Mucosa of descending colon (tissue), 3 donors: ENCODE measurements around the gene RAB26. TPM values are rescaled to one million over a fixed set of nuclear protein-coding genes. Genes with fewer than 3 reads are reported as not detected.

ENCODE experiments used
- ATAC-seq: fragments of 200-7000 bp; cut with Tn5 transposase; one replicate; pipeline ENCODE4 v1.9.1; 2020; ENCODE audit warnings: mild to moderate bottlenecking, moderate library complexity
- DNase-seq, 3 donors: peaks; one replicate each; pipeline ENCODE4 v3.0.0-alpha.2; 2020
- H3K36me3 ChIP-seq: fragments of 200-600 bp; one replicate; pipeline ENCODE4 v1.8.0; 2021; ENCODE audit warnings: low read depth, mild to moderate bottlenecking
- H3K4me1 ChIP-seq: fragments of 200-600 bp; one replicate; pipeline ENCODE4 v1.8.0; 2021; ENCODE audit warnings: low read depth, mild to moderate bottlenecking
- H3K4me3 ChIP-seq: fragments of 200-600 bp; one replicate; pipeline ENCODE4 v1.8.0; 2021; ENCODE audit warnings: mild to moderate bottlenecking
- H3K9me3 ChIP-seq: fragments of 200-600 bp; one replicate; pipeline ENCODE4 v1.8.0; 2021; ENCODE audit warnings: mild to moderate bottlenecking
- intact Hi-C, 2 donors: fragments of 100-400 bp; cut with DNase I in 1 of 2; cut with micrococcal nuclease in 1 of 2; formaldehyde crosslinking; loops; one replicate each; pipeline versions ENCODE4 v1.11.0 to v1.11.1; 2022; cut with DNase I, micrococcal nuclease
- total RNA-seq, 3 donors: library from RNA; stranded (reverse); fragmentation: NEBNext Ultra II Directional in 2 of 3; extraction: Animal tissue kit (Norgen Biotek cat#: 25700) in 2 of 3; gene quantifications; one replicate each; pipeline versions ENCODE4 v1.2.1 to v1.2.4, GENCODE V29; 2021 to 2023
- TF ChIP-seq, protein P1 (sequence below): fragments of 200-600 bp; IDR thresholded peaks from one replicate; pipeline ENCODE4 v1.8.0; 2022; ENCODE audit warnings: antibody characterized with exemption, mild to moderate bottlenecking
- donor health status: DM: no; HTN: no; CAD: no; lungs with moderate emphysema.
- donor health status: DM: no; HTN: no; CAD: no.
- donor health status: DM: no; HTN: yes; CAD: no.

RAB26 gene
- total RNA-seq, 3 donors from 2014 or later, result 3.8 to 28.3 (median 15.7) TPM

- ATAC-seq (no peak), DNase-seq (peak; percentile 43 to 67 (median 66))
- H3K9me3 ChIP-seq, result no peaks in the 10 kb centered on the region
- peaks cover 75% of the 10 kb centered on the region for H3K4me1 ChIP-seq
- TF ChIP-seq, protein P1, sequence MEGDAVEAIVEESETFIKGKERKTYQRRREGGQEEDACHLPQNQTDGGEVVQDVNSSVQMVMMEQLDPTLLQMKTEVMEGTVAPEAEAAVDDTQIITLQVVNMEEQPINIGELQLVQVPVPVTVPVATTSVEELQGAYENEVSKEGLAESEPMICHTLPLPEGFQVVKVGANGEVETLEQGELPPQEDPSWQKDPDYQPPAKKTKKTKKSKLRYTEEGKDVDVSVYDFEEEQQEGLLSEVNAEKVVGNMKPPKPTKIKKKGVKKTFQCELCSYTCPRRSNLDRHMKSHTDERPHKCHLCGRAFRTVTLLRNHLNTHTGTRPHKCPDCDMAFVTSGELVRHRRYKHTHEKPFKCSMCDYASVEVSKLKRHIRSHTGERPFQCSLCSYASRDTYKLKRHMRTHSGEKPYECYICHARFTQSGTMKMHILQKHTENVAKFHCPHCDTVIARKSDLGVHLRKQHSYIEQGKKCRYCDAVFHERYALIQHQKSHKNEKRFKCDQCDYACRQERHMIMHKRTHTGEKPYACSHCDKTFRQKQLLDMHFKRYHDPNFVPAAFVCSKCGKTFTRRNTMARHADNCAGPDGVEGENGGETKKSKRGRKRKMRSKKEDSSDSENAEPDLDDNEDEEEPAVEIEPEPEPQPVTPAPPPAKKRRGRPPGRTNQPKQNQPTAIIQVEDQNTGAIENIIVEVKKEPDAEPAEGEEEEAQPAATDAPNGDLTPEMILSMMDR, result no peak
- intact Hi-C loops, result loop anchor here in 1 of 2 donors (10.0 kb wide), 1 partner anchor 131 kb away; the partner anchor contains the start of gene NHERF2
- peak overlapping the region; percentile 42 for H3K4me3 ChIP-seq
- peaks cover 4% of the 10 kb centered on the region for H3K36me3 ChIP-seq
These were observed 7.8 kb downstream of the RAB26 start for GRCh38 chr16:2155977-2156848.

- H3K4me3 ChIP-seq, result no peak overlapping the region
- no peak for ATAC-seq
- peak in 1 of 3 donors; percentile 63 for DNase-seq
- no peaks in the 10 kb centered on the region for H3K9me3 ChIP-seq
- H3K36me3 ChIP-seq, result peaks cover 4% of the 10 kb centered on the region
- intact Hi-C loops, result loop anchor here in 1 of 2 donors (10.0 kb wide), 1 partner anchor 132 kb away; the partner anchor contains the start of gene NHERF2
- TF ChIP-seq, protein P1, result no peak
- H3K4me1 ChIP-seq, result peaks cover 69% of the 10 kb centered on the region
These were observed 8.4 kb downstream of the RAB26 start for GRCh38 chr16:2156849-2157224.

GRCh38 chr16:2157480-2158261, 9.2 kb downstream of the RAB26 start:
- Histone ChIP-seq H3K4me3 (no peak overlapping the region), H3K36me3 (peaks cover 4% of the 10 kb centered on the region), H3K4me1 (peaks cover 68% of the 10 kb centered on the region), H3K9me3 (no peaks in the 10 kb centered on the region)
- ATAC-seq (no peak), DNase-seq (peak in 1 of 3 donors; percentile 58)
- intact Hi-C loops, result loop anchor here in 1 of 2 donors (10.0 kb wide), 1 partner anchor 133 kb away; the partner anchor contains the start of gene NHERF2
- TF ChIP-seq, protein P1, result no peak

- TF ChIP-seq, protein P1, result no peak
- Histone ChIP-seq H3K4me3 (no peak overlapping the region), H3K9me3 (no peaks in the 10 kb centered on the region), H3K4me1 (peaks cover 68% of the 10 kb centered on the region), H3K36me3 (peaks cover 4% of the 10 kb centered on the region)
- no peak for DNase-seq
- ATAC-seq, result no peak
- intact Hi-C loops, result loop anchor here in 1 of 2 donors (10.0 kb wide), 1 partner anchor 133 kb away; the partner anchor contains the start of gene NHERF2
These were observed 9.8 kb downstream of the RAB26 start for GRCh38 chr16:2158262-2158638.

DNA sequence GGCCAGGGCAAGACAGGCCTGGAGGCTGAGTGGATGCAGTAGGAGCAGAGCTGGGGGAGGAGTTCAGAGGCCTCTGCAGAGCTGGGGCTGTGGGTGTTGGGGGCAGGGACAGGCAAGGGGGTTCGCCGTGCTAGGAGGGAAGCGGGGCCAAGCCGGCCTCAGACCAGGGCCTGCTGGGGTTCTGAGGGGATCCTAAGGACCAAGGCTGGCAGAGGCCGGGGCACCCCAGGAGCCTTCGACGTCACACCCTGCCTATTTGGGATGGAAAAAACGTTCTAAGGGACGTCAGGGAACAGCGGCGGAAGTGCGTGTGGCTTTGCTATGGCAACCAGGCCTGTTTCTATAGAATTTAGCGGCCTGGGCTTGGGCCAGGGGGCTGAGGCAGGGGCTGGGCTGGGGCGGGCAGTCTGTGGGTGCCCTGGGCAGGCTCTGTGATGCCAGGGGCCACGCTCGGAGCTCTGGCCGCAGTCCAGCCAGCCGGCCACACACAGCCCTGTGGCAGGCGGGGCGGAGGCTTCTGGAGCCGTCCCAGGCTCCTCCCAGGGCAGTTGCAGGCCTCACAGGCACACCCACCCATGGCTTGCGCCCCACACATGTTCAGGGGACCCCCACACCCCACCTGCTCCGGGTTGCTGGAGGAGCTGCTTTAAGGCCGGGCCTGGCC, 10.9 kb downstream of the RAB26 start:
- Histone ChIP-seq H3K4me1 (peaks cover 63% of the 10 kb centered on the region), H3K36me3 (peaks cover 4% of the 10 kb centered on the region), H3K9me3 (no peaks in the 10 kb centered on the region), H3K4me3 (no peak overlapping the region)
- peak; percentile 77 to 79 (median 77) for DNase-seq
- TF ChIP-seq, protein P1, result no peak
- intact Hi-C loops, result loop anchor here in 1 of 2 donors (10.0 kb wide), 1 partner anchor 135 kb away; the partner anchor contains the start of gene NHERF2
- peak; percentile 14 for ATAC-seq
